Testis (tissue), 3 donors: ENCODE data around the gene LYPD8. TPM values are rescaled to one million over a fixed set of nuclear protein-coding genes. Genes with fewer than 3 reads are reported as not detected.
"Not testable (repeated sequence)": the region's sequence is repeated elsewhere in the genome, so short reads cannot be mapped to it uniquely, and the experiment has no call there.

ENCODE experiments used
- DNase-seq: peaks from one replicate; pipeline ENCODE4 v3.0.0-alpha.2; 2019
- H3K27ac ChIP-seq, 2 donors: fragments of 200-600 bp; sonication (generic); one replicate each; pipeline ENCODE4 v1.5.1; 2019
- H3K27me3 ChIP-seq: fragments of 200-600 bp; sonication (generic); one replicate; pipeline ENCODE4 v1.5.1; 2019
- H3K36me3 ChIP-seq: fragments of 200-600 bp; sonication (generic); one replicate; pipeline ENCODE4 v1.5.1; 2017; ENCODE audit warnings: low read depth; ENCODE audit errors: missing control alignments
- H3K4me1 ChIP-seq: fragments of 200-600 bp; sonication (generic); one replicate; pipeline ENCODE4 v1.5.1; 2019
- H3K4me3 ChIP-seq, 2 donors: fragments of 200-600 bp; sonication (generic); one replicate each; pipeline ENCODE4 v1.5.1; 2017 to 2019
- H3K9me3 ChIP-seq: fragments of 200-600 bp; sonication (generic); one replicate; pipeline ENCODE4 v1.5.1; 2017
- CTCF ChIP-seq, 3 experiments: fragments of 450-650 bp in 2 of 3; fragments of 200-600 bp in 1 of 3; sonication (generic) in 1 of 3; IDR thresholded peaks; one replicate each; pipeline ENCODE4 v1.5.1; 2016 to 2019; ENCODE audit warnings: antibody characterized with exemption in 3 of 3, mild to moderate bottlenecking in 2 of 3, moderate library complexity in 1 of 3
- POLR2A ChIP-seq: fragments of 450-650 bp; IDR thresholded peaks from one replicate; pipeline ENCODE4 v1.6.1; 2017; ENCODE audit warnings: antibody characterized with exemption, mild to moderate bottlenecking, moderate library complexity
- WGBS, 2 donors: methylation state at CpG; one replicate each; pipeline ENCODE4 v1.1.5; 2018; 5-methylcytosine and 5-hydroxymethylcytosine counted together
- intact Hi-C: fragments of 100-400 bp; cut with DNase I; formaldehyde crosslinking; loops from one replicate; pipeline ENCODE4 v1.15.1; 2023; ENCODE audit warnings: low total_unique reads
- polyA plus RNA-seq: library from polyadenylated mRNA; stranded (reverse); fragments of 350-450 nt; fragmentation: Illumina TruSeq; extraction: RNeasy Lipid Tissue Mini Kit (QIAGEN cat#74804); gene quantifications from one replicate; pipeline ENCODE4 v1.2.3, GENCODE V29; 2014; ENCODE audit warnings: low read depth, low replicate concordance; ENCODE audit not compliant: insufficient read depth
- total RNA-seq, 2 donors: library from RNA; depleted of rRNA; stranded (reverse); fragments of >200 nt; gene quantifications; one replicate each; pipeline ENCODE4 v1.2.3, GENCODE V29; 2016

The LYPD8 gene
- total and polyA plus RNA-seq, 3 donors from 2014 or later, result 0.43 to 0.91 (median 0.79) TPM

DNA sequence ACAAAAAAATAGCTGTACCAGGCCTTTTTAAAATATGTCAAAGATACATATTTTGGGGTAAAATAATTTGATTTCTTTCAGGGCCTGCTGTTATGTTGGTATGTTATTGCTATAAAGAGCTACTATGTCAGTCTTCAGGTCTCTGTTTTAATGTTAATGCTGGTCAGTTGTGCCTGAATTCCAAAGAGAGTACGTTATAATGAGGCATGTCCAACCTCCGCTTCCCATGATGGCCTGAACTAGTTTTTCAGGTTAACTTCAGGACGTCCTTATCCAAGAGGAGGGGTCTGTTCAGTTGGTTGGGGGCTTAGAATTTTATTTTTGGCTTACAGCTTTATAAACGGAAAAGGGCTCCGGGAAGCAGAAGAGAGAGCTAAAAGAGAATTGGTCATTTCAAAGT, 34.9 kb upstream of the LYPD8 start:
- intact Hi-C loops, result no loop called here
- DNase-seq, result no peak
- Histone ChIP-seq H3K27ac (no peak overlapping the region), H3K9me3 (no peaks in the 10 kb centered on the region), H3K4me1 (no peaks in the 10 kb centered on the region), H3K4me3 (no peak overlapping the region), H3K27me3 (no peaks in the 10 kb centered on the region), H3K36me3 (no peaks in the 10 kb centered on the region)
- whole genome bisulfite sequencing, 2 donors, result 84 to 86% methylated on average over 5 of the region's 5 CpGs
- TF ChIP-seq CTCF (IDR thresholded peaks at IDR 0.05), result no peak
- TF ChIP-seq POLR2A, result no peak

DNA sequence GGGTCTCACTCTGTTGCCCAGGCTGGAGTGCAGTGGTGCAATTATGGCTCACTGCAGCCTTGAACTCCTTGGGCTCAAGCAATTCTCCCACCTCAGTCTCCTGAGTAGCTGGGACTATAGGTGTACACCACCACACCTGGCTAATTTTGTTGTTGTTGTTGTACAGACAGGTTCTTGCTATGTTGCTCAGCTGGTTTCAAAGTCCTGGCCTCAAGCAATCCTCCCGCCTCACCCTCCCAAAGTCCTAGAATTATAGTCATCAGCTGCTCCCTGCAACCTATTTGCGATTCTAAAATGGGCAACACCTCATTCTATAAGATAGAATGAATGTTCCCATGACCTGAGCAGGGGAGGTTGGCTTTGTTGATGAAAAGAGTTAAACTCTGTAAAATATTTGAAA, 33.8 kb upstream of the LYPD8 start:
- H3K27ac ChIP-seq, H3K9me3 ChIP-seq, intact Hi-C loops, H3K4me1 ChIP-seq, H3K4me3 ChIP-seq, H3K27me3 ChIP-seq, DNase-seq, H3K36me3 ChIP-seq: not testable (repeated sequence)
- 71 to 78% methylated on average over 2 of the region's 2 CpGs for WGBS, 2 donors

- Histone ChIP-seq H3K4me1 (no peaks in the 10 kb centered on the region), H3K27me3 (no peaks in the 10 kb centered on the region), H3K27ac (no peak overlapping the region), H3K4me3 (no peak overlapping the region), H3K36me3 (no peaks in the 10 kb centered on the region), H3K9me3 (no peaks in the 10 kb centered on the region)
- no peak for DNase-seq
- no peak for TF ChIP-seq POLR2A
- TF ChIP-seq CTCF (IDR thresholded peaks at IDR 0.05), result no peak
- intact Hi-C loops, result no loop called here
- whole genome bisulfite sequencing, 2 donors, result 76 to 79% methylated on average over 3 of the region's 3 CpGs
These were observed 32.8 kb upstream of the LYPD8 start for GRCh38 chr1:248788327-248788726.

GRCh38 chr1:248787430-248787829, 31.9 kb upstream of the LYPD8 start:
- Histone ChIP-seq H3K27me3 (no peaks in the 10 kb centered on the region), H3K36me3 (no peaks in the 10 kb centered on the region), H3K9me3 (no peaks in the 10 kb centered on the region), H3K4me3 (no peak overlapping the region), H3K4me1 (no peaks in the 10 kb centered on the region), H3K27ac (no peak overlapping the region)
- intact Hi-C loops, result no loop called here
- WGBS, 2 donors, result 83 to 95% methylated on average over 4 of the region's 4 CpGs
- TF ChIP-seq POLR2A (no peak), CTCF (IDR thresholded peaks at IDR 0.05) (no peak)
- DNase-seq, result no peak

GRCh38 chr1:248786156-248786555, 30.6 kb upstream of the LYPD8 start:
- DNase-seq, result no peak
- no peaks in the 10 kb centered on the region for H3K36me3 ChIP-seq
- no peaks in the 10 kb centered on the region for H3K27me3 ChIP-seq
- intact Hi-C loops, result no loop called here
- no peak overlapping the region for H3K4me3 ChIP-seq
- TF ChIP-seq POLR2A (no peak), CTCF (IDR thresholded peaks at IDR 0.05) (no peak)
- no peaks in the 10 kb centered on the region for H3K9me3 ChIP-seq
- H3K4me1 ChIP-seq, result no peaks in the 10 kb centered on the region
- H3K27ac ChIP-seq, result no peak overlapping the region
- 68 to 84% methylated on average over 3 of the region's 3 CpGs for WGBS, 2 donors
